AG04450 (cell line): Measurements from ENCODE around the gene ABL1. TPM values are rescaled to one million over a fixed set of nuclear protein-coding genes. Genes with fewer than 3 reads are reported as not detected.
"Not testable (repeated sequence)": the region's sequence is repeated elsewhere in the genome, so short reads cannot be mapped to it uniquely, and the experiment has no call there.

Experiments used
- CTCF ChIA-PET: fragments of 300-600, 350-600 bp; formaldehyde crosslinking; extraction: SDS; loops from one replicate; lab custom pipeline; 2022; ENCODE audit warnings: antibody characterized with exemption, inconsistent platforms; lab: Charles Lee
- POLR2A ChIA-PET: fragments of 350-600 bp; formaldehyde crosslinking; extraction: SDS; loops from one replicate; lab custom pipeline; 2021; ENCODE audit warnings: antibody characterized with exemption, inconsistent platforms; lab: Yijun Ruan, JAX
- DNase-seq: peaks from one replicate; pipeline ENCODE4 v3.0.0-alpha.2; 2011; ENCODE audit warnings: low read depth, low spot score
- H3K27ac ChIP-seq: one replicate; pipeline ENCODE4 v1.5.1; 2012; ENCODE audit warnings: low read depth, low read length, control low read depth
- H3K27me3 ChIP-seq: one replicate; pipeline ENCODE4 v1.6.0; 2012; ENCODE audit warnings: low read length; ENCODE audit not compliant: control insufficient read depth, insufficient read depth
- H3K4me3 ChIP-seq: 2 replicates; pipeline ENCODE4 v1.5.1; 2011; ENCODE audit warnings: mild to moderate bottlenecking, low read depth, low read length, control low read depth
- H3K9me3 ChIP-seq: 2 replicates; pipeline ENCODE4 v1.5.1; 2012; ENCODE audit warnings: low read length; ENCODE audit not compliant: control insufficient read depth, insufficient read depth
- CTCF ChIP-seq: IDR thresholded peaks from 2 replicates; pipeline ENCODE4 v1.5.1; 2011; ENCODE audit warnings: low read depth, low read length, control low read depth, inconsistent platforms
- polyA plus RNA-seq: library from polyadenylated mRNA; depleted of rRNA; stranded (reverse); fragments of >200 nt; gene quantifications from 2 replicates; pipeline ENCODE4 v1.2.3, GENCODE V29; 2011

The ABL1 gene
- polyA plus RNA-seq, 1 experiment = 37.5 TPM

- TF ChIP-seq CTCF = no peak
- no peak for DNase-seq
- Histone ChIP-seq H3K27ac (peak overlapping the region; percentile 68), H3K27me3 (no peaks in the 10 kb centered on the region), H3K4me3 (peak overlapping the region; percentile 5; the same call in 1 of the 2 replicates), H3K9me3 (no peaks in the 10 kb centered on the region)
- CTCF ChIA-PET = interaction anchor here (0.6 to 1.9 kb wide), 8 partner anchors 21 to 144 kb away, joined by 3 to 11 read pairs (median 6); no protein-coding TSS in a partner anchor
- POLR2A ChIA-PET = interaction anchor here (1.0 to 1.5 kb wide), 4 partner anchors 9 to 104 kb away, joined by 3 to 10 read pairs (median 4); no protein-coding TSS in a partner anchor
These were observed 10.2 kb downstream of the ABL1 start for GRCh38 chr9:130845254-130845653.

DNA sequence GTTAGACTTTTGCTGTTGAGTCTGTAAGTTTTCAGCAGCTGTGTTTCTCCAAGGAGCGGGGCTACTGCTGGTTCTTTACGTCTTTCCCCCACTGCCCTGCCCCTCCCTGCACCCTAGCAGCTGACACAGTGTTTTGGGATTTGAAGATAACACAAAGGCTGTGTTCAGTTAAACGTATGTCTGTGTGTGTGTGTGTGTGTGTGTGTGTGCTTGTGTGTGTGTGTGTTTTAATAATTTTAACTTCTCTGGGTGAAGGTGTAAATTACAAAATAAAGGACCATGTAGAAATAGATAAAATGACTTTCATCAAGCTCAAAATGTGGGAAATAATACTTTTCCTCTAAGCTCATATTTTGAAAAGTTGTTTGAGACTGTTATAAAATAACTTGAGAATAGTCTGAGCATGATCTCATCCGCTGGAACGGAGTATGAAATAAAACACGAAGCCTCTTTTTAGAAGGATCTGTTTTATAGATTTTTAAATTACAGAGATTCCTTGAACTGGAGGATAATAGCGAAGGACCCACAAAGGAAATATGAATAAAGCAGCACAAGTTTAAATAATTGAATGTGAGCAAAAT is 10.9 kb downstream of the ABL1 start:
- DNase-seq = no peak
- H3K27ac ChIP-seq = peak overlapping the region; percentile 98
- CTCF ChIA-PET = interaction anchor here (0.7 to 1.9 kb wide), 8 partner anchors 20 to 200 kb away, joined by 4 to 11 read pairs (median 6); no protein-coding TSS in a partner anchor
- no peaks in the 10 kb centered on the region for H3K9me3 ChIP-seq
- TF ChIP-seq CTCF = no peak
- H3K4me3 ChIP-seq = peak overlapping the region; percentile 46
- no peaks in the 10 kb centered on the region for H3K27me3 ChIP-seq
- POLR2A ChIA-PET = interaction anchor here (0.6 to 1.6 kb wide), 12 partner anchors 9 to 977 kb away, joined by 3 to 10 read pairs (median 3); no protein-coding TSS in a partner anchor

GRCh38 chr9:130846487-130847305 is 11.6 kb downstream of the ABL1 start:
- TF ChIP-seq CTCF = no peak
- CTCF ChIA-PET = interaction anchor here (0.6 to 1.9 kb wide), 7 partner anchors 14 to 200 kb away, joined by 3 to 11 read pairs (median 4); no protein-coding TSS in a partner anchor
- POLR2A ChIA-PET = interaction anchor here (0.6 to 1.6 kb wide), 11 partner anchors 10 to 978 kb away, joined by 3 to 6 read pairs (median 3); no protein-coding TSS in a partner anchor
- peak overlapping the region; percentile 98 for H3K27ac ChIP-seq
- no peaks in the 10 kb centered on the region for H3K27me3 ChIP-seq
- H3K9me3 ChIP-seq = no peaks in the 10 kb centered on the region
- DNase-seq = no peak
- peak overlapping the region; percentile 46 for H3K4me3 ChIP-seq

DNA sequence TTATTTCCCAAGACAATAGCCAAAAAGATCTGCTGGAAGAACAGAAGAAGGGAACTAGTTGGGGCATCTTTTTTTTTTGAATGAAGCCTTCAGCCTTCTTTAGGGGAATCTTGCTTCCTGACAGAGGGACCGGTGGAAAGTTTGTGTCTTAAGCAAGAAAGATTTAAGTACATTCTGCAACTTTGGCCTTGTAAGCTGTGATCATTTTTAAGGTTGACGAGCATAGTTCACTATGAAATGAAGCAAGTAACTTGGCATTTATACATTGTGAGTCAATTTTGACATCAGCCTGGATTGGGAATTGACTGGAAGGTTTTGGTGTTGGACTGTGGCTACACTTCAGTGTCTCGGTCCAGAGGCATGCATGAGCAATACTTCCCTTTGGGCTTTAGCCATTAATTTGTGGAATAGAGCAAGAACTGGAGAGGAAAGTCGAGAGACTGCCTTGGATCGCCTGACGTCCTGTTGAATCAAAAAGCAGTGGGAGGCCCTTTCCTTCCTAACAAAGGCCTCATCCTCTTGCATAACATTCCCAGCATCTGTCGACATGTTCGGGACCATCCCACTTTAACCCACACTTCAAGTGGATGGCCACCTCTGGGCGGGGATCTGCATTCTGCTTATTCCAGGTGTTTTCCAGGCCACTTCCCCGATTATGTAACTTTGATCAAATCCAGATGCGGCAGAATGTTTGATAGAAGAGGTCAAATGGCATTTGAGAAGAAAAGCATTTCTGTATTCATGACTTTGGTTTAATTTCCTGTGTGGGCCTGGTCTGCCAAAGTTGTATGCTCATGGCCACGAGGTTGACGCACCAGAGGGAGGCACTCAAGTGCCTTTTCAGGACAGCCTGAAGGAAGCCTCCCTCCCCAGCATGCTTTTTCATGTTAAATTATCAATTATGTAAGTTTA is 12.5 kb downstream of the ABL1 start:
- POLR2A ChIA-PET = interaction anchor here (1.6 kb wide), 1 partner anchor 67 kb away, joined by 6 read pairs; no protein-coding TSS in a partner anchor
- Histone ChIP-seq H3K4me3 (peak overlapping the region; percentile 1), H3K27ac (peak overlapping the region; percentile 81), H3K9me3 (no peaks in the 10 kb centered on the region), H3K27me3 (no peaks in the 10 kb centered on the region)
- DNase-seq = peak; percentile 97
- TF ChIP-seq CTCF = peak; percentile 36; the same call in 1 of the 2 replicates
- CTCF ChIA-PET = interaction anchor here (0.9 to 1.0 kb wide), 2 partner anchors 18 to 19 kb away, joined by 3 to 4 read pairs; no protein-coding TSS in a partner anchor

- H3K4me3 ChIP-seq, POLR2A ChIA-PET, DNase-seq, H3K9me3 ChIP-seq, H3K27me3 ChIP-seq: not testable (repeated sequence)
- CTCF ChIA-PET = interaction anchor here (0.6 to 1.0 kb wide), 5 partner anchors 17 to 150 kb away, joined by 3 to 9 read pairs (median 4); no protein-coding TSS in a partner anchor
- H3K27ac ChIP-seq = peak overlapping the region; percentile 81
These were observed 13.5 kb downstream of the ABL1 start for GRCh38 chr9:130848514-130848913.
